Ovary (tissue), 9 donors: ENCODE measurements around the gene NBPF6. TPM values are rescaled to one million over a fixed set of nuclear protein-coding genes. Genes with fewer than 3 reads are reported as not detected.

Source experiments
- polyA plus RNA-seq, 2 donors: library from polyadenylated mRNA; stranded (reverse); fragments of 200-250 nt in 1 of 2; fragments of 350-450 nt in 1 of 2; fragmentation: Illumina TruSeq in 1 of 2; extraction: RNeasy Lipid Tissue Mini Kit (QIAGEN cat#74804) in 1 of 2; gene quantifications; one replicate each; pipeline ENCODE4 v1.2.3, GENCODE V29; 2013 to 2014
- total RNA-seq, 7 donors: library from RNA; depleted of rRNA in 2 of 7; stranded (reverse); fragments of >200 nt in 2 of 7; fragmentation: NEBNext Ultra II Directional in 3 of 7; extraction: Animal tissue kit (Norgen Biotek cat#: 25700) in 3 of 7; gene quantifications; one replicate each; pipeline versions ENCODE4 v1.1.0 to v1.2.4, GENCODE V29; 2016 to 2023
- donor health status: DM: no; HTN: no; CAD: no; lungs with moderate emphysema.
- donor health status: DM: no; HTN: no; CAD: no.
- donor health status: Bipolar disorder and iron deficiency.
- donor health status: DM: yes; HTN: yes; CAD: no.
- donor health status: DM: no; HTN: no; CAD: no.
- donor health status: DM: yes; HTN: yes; CAD: no.

The NBPF6 gene
- total and polyA plus RNA-seq, 9 donors, result 0.36 TPM; not detected in 8

Other genes starting within 250 kb of the NBPF6 start
- gene SLC25A24, start 250.0 kb upstream of the NBPF6 start, total RNA-seq, result 10 to 100 TPM; 22.3 to 32.7 (median 27.6) TPM
- gene SLC25A24, start 250.0 kb upstream of the NBPF6 start, polyA plus RNA-seq, result 10 to 100 TPM; 13.9 to 21.7 TPM
- not detected for gene NBPF4, start 206.3 kb upstream of the NBPF6 start, total RNA-seq
- gene NBPF4, start 206.3 kb upstream of the NBPF6 start, polyA plus RNA-seq, result under 1 TPM in 1 of 2 donors, not detected in 1; 0.13 TPM
- 10 to 100 TPM in 6 of 7 donors, 1 to 10 TPM in 1; 7.7 to 37.8 (median 11.5) TPM for gene EEIG2, start 109.8 kb downstream of the NBPF6 start, total RNA-seq
- 10 to 100 TPM in 1 of 2 donors, 1 to 10 TPM in 1; 5.3 to 11.3 TPM for gene EEIG2, start 109.8 kb downstream of the NBPF6 start, polyA plus RNA-seq
- gene HENMT1, start 210.8 kb downstream of the NBPF6 start, total RNA-seq, result 1 to 10 TPM; 2.1 to 6.9 (median 3.9) TPM
- gene HENMT1, start 210.8 kb downstream of the NBPF6 start, polyA plus RNA-seq, result 1 to 10 TPM; 6.2 to 7.4 TPM
- gene PRPF38B, start 242.0 kb downstream of the NBPF6 start, total RNA-seq, result 10 to 100 TPM; 16.5 to 32.0 (median 29.4) TPM
- 10 to 100 TPM; 26.1 to 36.2 TPM for gene PRPF38B, start 242.0 kb downstream of the NBPF6 start, polyA plus RNA-seq